MM.1S (cell line): Measurements from ENCODE around the gene POMP.

ENCODE experiments used
- CTCF ChIP-seq: fragments of 300-600 bp; sonication (generic); IDR thresholded peaks from 2 replicates; pipeline ENCODE4 v1.5.1; 2016; ENCODE audit warnings: antibody characterized with exemption, low read length, mixed read lengths
- EZH2 ChIP-seq: fragments of 300-600 bp; sonication (generic); optimal IDR thresholded peaks from 2 replicates; pipeline ENCODE3; 2017; ENCODE audit warnings: low read depth, mild to moderate bottlenecking, antibody characterized with exemption, low read length, mixed read lengths
- EZH2phosphoT487 ChIP-seq: fragments of 300-600 bp; sonication (generic); IDR thresholded peaks from 2 replicates; pipeline ENCODE4 v1.6.1; 2018; ENCODE audit warnings: antibody characterized with exemption, low read length

DNA sequence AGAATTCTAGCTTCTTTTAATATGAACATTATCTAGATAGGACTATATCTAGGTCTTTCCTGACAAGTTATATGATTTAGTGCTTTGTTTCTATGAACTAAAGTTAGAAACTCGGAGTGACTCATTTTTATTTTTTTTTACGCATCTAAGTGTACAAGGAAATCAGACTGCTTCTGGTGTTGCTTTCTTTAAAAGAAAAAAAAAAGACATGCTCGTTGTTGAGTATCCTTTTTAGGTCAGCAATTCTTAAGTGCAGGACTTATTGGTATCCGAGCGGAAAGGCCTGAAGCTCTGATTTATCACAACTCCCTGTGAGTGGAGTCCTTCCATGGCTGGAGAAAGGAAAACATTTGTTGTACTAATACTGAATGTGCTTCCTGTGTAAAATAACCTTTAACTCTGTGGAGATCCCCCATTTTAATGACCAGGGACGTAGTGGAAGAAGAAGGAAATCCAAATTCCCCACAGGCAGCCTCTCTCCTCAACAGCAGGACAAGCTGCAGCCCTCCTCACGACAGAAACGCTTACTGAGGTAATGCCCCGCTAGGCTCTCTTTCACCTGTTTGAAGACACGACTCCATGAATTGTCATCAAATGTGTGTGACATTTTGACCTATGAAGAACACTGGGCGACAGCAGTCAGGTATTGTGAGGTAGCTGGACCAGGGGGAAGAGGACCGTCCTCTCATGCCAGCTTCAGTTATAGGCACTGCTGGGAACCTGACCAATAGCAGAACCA is 17.9 kb upstream of the POMP start:
- TF ChIP-seq CTCF = no peak
- no peak for TF ChIP-seq EZH2
- no peak for TF ChIP-seq EZH2phosphoT487
